Panc1 (cell line): ENCODE measurements around the gene GPRIN1. TPM values are rescaled to one million over a fixed set of nuclear protein-coding genes. Genes with fewer than 3 reads are reported as not detected.

Experiments used
- ATAC-seq: fragments of 200-7000 bp; cut with Tn5 transposase; 2 replicates; pipeline ENCODE4 v1.9.1; 2020; ENCODE audit warnings: mild to moderate bottlenecking, moderate library complexity
- BruUV-seq: library from RNA; stranded (reverse); fragments of 400-500 nt; replicated peaks from 2 replicates; lab custom pipeline; 2021; lab: Mats Ljungman, UMichigan
- CTCF ChIA-PET: fragments of 300-600 bp; sonication (Branson Sonifier 250); formaldehyde crosslinking; loops from one replicate; lab custom pipeline; 2022; ENCODE audit warnings: antibody characterized with exemption; lab: Charles Lee
- POLR2A ChIA-PET: fragments of 300-600 bp; sonication (Branson Sonifier 250); formaldehyde crosslinking; loops from one replicate; lab custom pipeline; 2022; ENCODE audit warnings: antibody characterized with exemption; lab: Charles Lee
- DNase-seq: peaks from one replicate; pipeline ENCODE4 v3.0.0-alpha.2; 2010; ENCODE audit warnings: low read depth, low spot score
- H3K27ac ChIP-seq: 2 replicates; pipeline ENCODE4 v1.5.1; 2011; ENCODE audit warnings: mild to moderate bottlenecking, low read length, inconsistent platforms
- H3K27me3 ChIP-seq: fragments of 200-500 bp; sonication (Bioruptor generic); 2 replicates; pipeline ENCODE4 v1.6.0; 2014; ENCODE audit warnings: low read length, inconsistent platforms; ENCODE audit not compliant: control insufficient read depth, insufficient read depth
- H3K36me3 ChIP-seq: fragments of 200-500 bp; sonication (Bioruptor generic); 2 replicates; pipeline ENCODE4 v1.5.1; 2014; ENCODE audit warnings: inconsistent platforms, mild to moderate bottlenecking, low read length, moderate library complexity; ENCODE audit not compliant: control insufficient read depth, insufficient read depth
- H3K4me1 ChIP-seq: 2 replicates; pipeline ENCODE4 v1.5.1; 2011; ENCODE audit warnings: inconsistent platforms, mild to moderate bottlenecking, low read length, moderate library complexity; ENCODE audit not compliant: control insufficient read depth, insufficient read depth
- H3K4me3 ChIP-seq, 2 experiments: 2 replicates each; pipeline ENCODE4 v1.5.1; 2011 to 2012; ENCODE audit warnings: low read depth in 2 of 2, low read length in 2 of 2, mild to moderate bottlenecking in 2 of 2, inconsistent platforms in 1 of 2, moderate library complexity in 1 of 2
- H3K9me3 ChIP-seq: fragments of 200-500 bp; sonication (Bioruptor generic); 2 replicates; pipeline ENCODE4 v1.5.1; 2014; ENCODE audit warnings: low read depth, mild to moderate bottlenecking, inconsistent platforms, low read length, moderate library complexity; ENCODE audit not compliant: control insufficient read depth, insufficient read depth
- POLR2AphosphoS5 ChIP-seq: IDR thresholded peaks from 2 replicates; pipeline ENCODE4 v1.6.1; 2012; ENCODE audit warnings: mild to moderate bottlenecking, low read depth, low read length, moderate library complexity
- SIN3A ChIP-seq: IDR thresholded peaks from 2 replicates; pipeline ENCODE4 v1.6.1; 2012; ENCODE audit warnings: low read depth, mild to moderate bottlenecking, low read length, moderate library complexity, borderline replicate concordance; ENCODE audit not compliant: insufficient read depth
- TCF7L2 ChIP-seq: IDR thresholded peaks from 2 replicates; pipeline ENCODE4 v1.6.1; 2011; ENCODE audit warnings: mild to moderate bottlenecking, low read depth, low read length, inconsistent platforms
- in situ Hi-C: cut with HindIII; loops from 2 replicates; pipeline ENCODE4 v1.10.0; 2016; ENCODE audit warnings: low sequenced_read_pairs, low pct_unique_long_range_greater_than_20kb
- intact Hi-C: fragments of 100-400 bp; cut with micrococcal nuclease; formaldehyde crosslinking; loops from one replicate; pipeline ENCODE4 v1.10.0; 2022; ENCODE audit not compliant: unreplicated experiment
- total RNA-seq: library from RNA; stranded (reverse); gene quantifications from one replicate; pipeline ENCODE4 v1.2.1, GENCODE V29; 2021; ENCODE audit not compliant: unreplicated experiment
- TF ChIP-seq, protein P1 (sequence below), 2 experiments: IDR thresholded peaks; 2 replicates each; pipeline ENCODE4 v1.6.1; 2011 to 2012; ENCODE audit warnings: low read depth in 2 of 2, control low read depth in 1 of 2, low read length in 1 of 2, mild to moderate bottlenecking in 1 of 2, moderate library complexity in 1 of 2; ENCODE audit not compliant: insufficient read depth in 1 of 2
- TF ChIP-seq, protein P2 (sequence below): fragments of 450-650 bp; IDR thresholded peaks from 2 replicates; pipeline ENCODE4 v1.5.1; 2017; ENCODE audit warnings: mild to moderate bottlenecking

The GPRIN1 gene
- total RNA-seq, 1 experiment from 2014 or later = 18.9 TPM

DNA sequence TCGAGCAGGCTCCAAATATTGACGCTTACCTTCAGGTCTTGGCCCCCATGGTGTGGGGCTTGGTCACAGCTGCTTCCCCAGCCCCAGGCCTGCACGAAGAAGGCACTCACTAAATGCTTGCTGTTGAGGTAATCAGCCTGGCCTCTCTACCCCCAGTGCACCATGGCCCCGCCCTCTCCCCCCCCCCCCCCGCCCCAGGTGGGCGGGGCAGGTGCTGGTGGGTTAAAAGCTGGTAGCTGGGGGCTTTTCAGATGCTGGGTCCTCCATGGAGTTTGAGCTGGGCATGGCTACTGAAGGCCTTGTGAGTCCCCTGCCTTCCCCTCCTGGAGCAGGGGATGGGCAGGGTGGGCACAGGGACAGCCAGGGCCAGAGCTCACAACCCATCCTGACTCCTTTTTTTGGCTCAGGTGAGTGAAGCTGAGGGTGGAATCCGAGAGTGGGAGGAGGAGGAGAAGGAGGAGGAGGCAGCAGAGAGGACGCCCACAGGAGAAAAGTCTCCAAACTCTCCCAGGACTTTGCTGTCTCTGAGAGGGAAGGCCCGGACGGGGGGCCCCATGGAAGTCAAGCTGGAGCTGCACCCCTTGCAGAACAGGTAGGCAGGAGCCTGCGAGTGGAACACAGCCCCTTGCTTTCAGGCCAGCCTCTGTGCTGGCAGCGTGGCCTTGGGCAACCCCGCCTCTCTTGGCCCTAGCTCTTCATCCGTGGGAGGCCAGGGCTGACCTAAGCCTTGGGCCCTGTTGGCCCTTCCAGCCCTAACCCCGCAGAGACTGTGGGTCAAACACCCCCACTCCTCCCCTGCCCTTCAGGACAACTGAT is 32.9 kb upstream of the GPRIN1 start:
- no TSS peak for BruUV-seq
- ChIA-PET CTCF (no interaction called here), POLR2A (no interaction called here)
- Histone ChIP-seq H3K36me3 (peaks cover 3% of the 10 kb centered on the region; the same call in 1 of the 2 replicates), H3K27ac (no peak overlapping the region), H3K4me1 (peaks cover 8% of the 10 kb centered on the region), H3K4me3 (no peak overlapping the region), H3K9me3 (no peaks in the 10 kb centered on the region), H3K27me3 (no peaks in the 10 kb centered on the region)
- intact Hi-C loops (no loop called here), in situ Hi-C loops (no loop called here)
- ATAC-seq = no peak
- no peak for DNase-seq
- TF ChIP-seq TCF7L2 (no peak), SIN3A (no peak), POLR2AphosphoS5 (no peak)
- TF ChIP-seq, protein P1, sequence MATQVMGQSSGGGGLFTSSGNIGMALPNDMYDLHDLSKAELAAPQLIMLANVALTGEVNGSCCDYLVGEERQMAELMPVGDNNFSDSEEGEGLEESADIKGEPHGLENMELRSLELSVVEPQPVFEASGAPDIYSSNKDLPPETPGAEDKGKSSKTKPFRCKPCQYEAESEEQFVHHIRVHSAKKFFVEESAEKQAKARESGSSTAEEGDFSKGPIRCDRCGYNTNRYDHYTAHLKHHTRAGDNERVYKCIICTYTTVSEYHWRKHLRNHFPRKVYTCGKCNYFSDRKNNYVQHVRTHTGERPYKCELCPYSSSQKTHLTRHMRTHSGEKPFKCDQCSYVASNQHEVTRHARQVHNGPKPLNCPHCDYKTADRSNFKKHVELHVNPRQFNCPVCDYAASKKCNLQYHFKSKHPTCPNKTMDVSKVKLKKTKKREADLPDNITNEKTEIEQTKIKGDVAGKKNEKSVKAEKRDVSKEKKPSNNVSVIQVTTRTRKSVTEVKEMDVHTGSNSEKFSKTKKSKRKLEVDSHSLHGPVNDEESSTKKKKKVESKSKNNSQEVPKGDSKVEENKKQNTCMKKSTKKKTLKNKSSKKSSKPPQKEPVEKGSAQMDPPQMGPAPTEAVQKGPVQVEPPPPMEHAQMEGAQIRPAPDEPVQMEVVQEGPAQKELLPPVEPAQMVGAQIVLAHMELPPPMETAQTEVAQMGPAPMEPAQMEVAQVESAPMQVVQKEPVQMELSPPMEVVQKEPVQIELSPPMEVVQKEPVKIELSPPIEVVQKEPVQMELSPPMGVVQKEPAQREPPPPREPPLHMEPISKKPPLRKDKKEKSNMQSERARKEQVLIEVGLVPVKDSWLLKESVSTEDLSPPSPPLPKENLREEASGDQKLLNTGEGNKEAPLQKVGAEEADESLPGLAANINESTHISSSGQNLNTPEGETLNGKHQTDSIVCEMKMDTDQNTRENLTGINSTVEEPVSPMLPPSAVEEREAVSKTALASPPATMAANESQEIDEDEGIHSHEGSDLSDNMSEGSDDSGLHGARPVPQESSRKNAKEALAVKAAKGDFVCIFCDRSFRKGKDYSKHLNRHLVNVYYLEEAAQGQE (IDR thresholded peaks at IDR 0.05; ENCODE audit: insufficient read depth in 1 of 2, low read depth in 2 of 2, low read length in 1 of 2) = no peak
- TF ChIP-seq, protein P2, sequence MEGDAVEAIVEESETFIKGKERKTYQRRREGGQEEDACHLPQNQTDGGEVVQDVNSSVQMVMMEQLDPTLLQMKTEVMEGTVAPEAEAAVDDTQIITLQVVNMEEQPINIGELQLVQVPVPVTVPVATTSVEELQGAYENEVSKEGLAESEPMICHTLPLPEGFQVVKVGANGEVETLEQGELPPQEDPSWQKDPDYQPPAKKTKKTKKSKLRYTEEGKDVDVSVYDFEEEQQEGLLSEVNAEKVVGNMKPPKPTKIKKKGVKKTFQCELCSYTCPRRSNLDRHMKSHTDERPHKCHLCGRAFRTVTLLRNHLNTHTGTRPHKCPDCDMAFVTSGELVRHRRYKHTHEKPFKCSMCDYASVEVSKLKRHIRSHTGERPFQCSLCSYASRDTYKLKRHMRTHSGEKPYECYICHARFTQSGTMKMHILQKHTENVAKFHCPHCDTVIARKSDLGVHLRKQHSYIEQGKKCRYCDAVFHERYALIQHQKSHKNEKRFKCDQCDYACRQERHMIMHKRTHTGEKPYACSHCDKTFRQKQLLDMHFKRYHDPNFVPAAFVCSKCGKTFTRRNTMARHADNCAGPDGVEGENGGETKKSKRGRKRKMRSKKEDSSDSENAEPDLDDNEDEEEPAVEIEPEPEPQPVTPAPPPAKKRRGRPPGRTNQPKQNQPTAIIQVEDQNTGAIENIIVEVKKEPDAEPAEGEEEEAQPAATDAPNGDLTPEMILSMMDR = no peak

DNA sequence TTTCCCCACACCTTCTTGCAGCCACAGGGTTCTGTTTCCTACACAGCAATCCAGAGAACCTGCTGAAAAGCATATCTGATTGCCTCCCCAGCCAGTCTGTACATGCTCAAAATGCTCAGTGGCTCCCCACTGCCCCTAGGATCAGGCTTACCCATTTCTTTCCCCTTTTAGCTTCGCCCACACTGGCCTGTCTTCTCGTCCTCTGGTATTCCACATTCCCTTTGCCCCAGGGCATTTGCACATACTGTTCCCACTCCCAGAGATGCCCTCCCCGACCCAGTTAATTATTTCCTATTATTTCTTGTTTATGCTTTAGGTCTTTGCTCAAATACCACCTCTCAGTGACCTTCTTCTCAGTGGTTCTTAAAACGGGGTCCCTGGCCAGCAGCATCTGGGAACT is 30.7 kb upstream of the GPRIN1 start:
- Histone ChIP-seq H3K27me3 (no peaks in the 10 kb centered on the region), H3K27ac (no peak overlapping the region), H3K4me3 (no peak overlapping the region), H3K36me3 (no peaks in the 10 kb centered on the region), H3K9me3 (no peaks in the 10 kb centered on the region), H3K4me1 (no peaks in the 10 kb centered on the region)
- intact Hi-C loops = no loop called here
- ATAC-seq (no peak), DNase-seq (no peak)
- ChIA-PET POLR2A (no interaction called here), CTCF (no interaction called here)
- no TSS peak for BruUV-seq
- TF ChIP-seq, protein P1 (IDR thresholded peaks at IDR 0.05; ENCODE audit: insufficient read depth in 1 of 2, low read depth in 2 of 2, low read length in 1 of 2) = no peak
- no peak for TF ChIP-seq POLR2AphosphoS5
- TF ChIP-seq SIN3A = no peak
- no peak for TF ChIP-seq TCF7L2
- TF ChIP-seq, protein P2 = no peak
- in situ Hi-C loops = no loop called here
